Skin of body (tissue), 2 donors: ENCODE measurements around the gene ICAM4. TPM values are rescaled to one million over a fixed set of nuclear protein-coding genes. Genes with fewer than 3 reads are reported as not detected.

Source experiments
- DNase-seq: peaks from one replicate; lab custom pipeline; 2025; lab: John Stamatoyannopoulos, UW
- total RNA-seq: library from RNA; depleted of rRNA; stranded (reverse); fragments of >200 nt; gene quantifications from one replicate; pipeline ENCODE4 v1.2.3, GENCODE V29; 2014

The ICAM4 gene
- total RNA-seq, 1 donor from 2014 or later: 1.1 TPM

DNA sequence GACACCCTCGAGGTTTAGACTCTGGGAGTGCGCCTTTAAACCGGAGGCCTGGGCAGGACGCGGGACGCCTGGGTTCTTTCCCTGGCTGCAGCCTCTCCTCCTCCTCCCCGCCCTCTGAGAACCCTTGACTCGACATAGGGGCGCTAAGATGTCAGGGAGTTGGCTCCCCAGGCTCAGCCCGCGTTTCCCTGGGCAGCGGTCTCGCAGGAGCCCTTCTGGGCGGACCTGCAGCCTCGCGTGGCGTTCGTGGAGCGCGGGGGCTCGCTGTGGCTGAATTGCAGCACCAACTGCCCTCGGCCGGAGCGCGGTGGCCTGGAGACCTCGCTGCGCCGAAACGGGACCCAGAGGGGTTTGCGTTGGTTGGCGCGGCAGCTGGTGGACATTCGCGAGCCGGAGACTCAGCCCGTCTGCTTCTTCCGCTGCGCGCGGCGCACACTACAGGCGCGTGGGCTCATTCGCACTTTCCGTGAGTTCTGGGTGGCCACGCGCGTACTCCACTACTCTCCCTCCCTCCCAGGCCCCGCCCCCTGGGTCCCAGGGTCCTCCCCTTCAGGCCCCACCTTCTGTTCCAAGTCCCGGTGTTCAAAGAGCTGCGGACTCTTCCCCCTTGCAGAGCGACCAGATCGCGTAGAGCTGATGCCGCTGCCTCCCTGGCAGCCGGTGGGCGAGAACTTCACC is 4.3 kb downstream of the ICAM4 start:
- no peak for DNase-seq

GRCh38 chr19:10291554-10292205 is 4.9 kb downstream of the ICAM4 start:
- no peak for DNase-seq

DNA sequence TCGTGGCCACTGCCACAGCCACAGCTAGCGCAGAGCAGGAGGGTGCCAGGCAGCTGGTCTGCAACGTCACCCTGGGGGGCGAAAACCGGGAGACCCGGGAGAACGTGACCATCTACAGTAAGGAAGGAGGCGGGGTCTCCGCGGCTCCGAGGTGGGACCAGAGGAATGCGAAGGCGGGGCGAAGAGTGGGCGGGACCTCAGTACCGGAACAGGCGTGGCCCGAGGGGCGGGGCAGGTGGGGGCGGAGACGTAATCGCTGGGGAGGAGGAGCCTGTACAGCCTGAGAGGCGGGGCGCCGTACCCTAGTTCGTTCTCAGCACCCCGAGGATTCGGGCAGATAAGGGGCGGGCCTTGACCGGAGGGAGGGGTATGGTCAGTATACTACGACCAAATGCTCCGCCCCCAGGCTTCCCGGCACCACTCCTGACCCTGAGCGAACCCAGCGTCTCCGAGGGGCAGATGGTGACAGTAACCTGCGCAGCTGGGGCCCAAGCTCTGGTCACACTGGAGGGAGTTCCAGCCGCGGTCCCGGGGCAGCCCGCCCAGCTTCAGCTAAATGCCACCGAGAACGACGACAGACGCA is 5.5 kb downstream of the ICAM4 start:
- no peak for DNase-seq

DNA sequence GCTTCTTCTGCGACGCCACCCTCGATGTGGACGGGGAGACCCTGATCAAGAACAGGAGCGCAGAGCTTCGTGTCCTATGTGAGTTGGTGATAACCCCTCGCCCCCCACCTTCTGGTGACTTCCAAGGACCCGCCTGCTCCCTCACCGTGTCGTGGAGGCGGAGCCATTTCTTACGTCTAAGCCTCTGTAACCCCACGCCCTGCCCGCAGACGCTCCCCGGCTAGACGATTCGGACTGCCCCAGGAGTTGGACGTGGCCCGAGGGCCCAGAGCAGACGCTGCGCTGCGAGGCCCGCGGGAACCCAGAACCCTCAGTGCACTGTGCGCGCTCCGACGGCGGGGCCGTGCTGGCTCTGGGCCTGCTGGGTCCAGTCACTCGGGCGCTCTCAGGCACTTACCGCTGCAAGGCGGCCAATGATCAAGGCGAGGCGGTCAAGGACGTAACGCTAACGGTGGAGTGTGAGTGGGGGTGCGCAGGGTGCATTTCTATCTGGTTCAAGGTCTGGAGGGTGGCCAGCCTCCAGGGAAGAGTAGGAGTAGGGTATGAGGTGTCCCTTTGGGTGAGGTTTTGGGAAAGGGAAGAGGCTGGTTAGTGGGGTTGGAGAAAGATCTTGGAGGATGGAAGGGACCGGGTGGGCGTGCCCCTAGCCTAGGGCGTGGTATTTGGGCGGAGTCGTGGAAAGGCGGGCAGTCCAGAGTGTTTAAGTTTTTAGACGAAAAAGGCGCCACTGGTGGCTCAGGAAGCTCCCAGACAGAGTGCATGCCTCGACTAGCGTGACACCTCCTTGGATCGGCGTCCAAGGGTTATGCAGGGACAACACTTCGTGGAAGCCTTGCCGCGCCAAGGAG is 6.3 kb downstream of the ICAM4 start:
- DNase-seq: no peak

GRCh38 chr19:10293637-10294367 is 7.0 kb downstream of the ICAM4 start:
- DNase-seq: no peak

DNA sequence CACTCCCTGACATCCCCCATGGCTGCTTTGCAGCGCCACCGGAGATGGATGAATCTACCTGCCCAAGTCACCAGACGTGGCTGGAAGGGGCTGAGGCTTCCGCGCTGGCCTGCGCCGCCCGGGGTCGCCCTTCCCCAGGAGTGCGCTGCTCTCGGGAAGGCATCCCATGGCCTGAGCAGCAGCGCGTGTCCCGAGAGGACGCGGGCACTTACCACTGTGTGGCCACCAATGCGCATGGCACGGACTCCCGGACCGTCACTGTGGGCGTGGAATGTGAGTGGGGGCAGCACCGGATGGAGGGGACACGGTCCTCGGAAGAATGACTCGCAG is 7.6 kb downstream of the ICAM4 start:
- DNase-seq: no peak

- no peak for DNase-seq
Observed at GRCh38 chr19:10295305-10295846, 8.6 kb downstream of the ICAM4 start.

DNA sequence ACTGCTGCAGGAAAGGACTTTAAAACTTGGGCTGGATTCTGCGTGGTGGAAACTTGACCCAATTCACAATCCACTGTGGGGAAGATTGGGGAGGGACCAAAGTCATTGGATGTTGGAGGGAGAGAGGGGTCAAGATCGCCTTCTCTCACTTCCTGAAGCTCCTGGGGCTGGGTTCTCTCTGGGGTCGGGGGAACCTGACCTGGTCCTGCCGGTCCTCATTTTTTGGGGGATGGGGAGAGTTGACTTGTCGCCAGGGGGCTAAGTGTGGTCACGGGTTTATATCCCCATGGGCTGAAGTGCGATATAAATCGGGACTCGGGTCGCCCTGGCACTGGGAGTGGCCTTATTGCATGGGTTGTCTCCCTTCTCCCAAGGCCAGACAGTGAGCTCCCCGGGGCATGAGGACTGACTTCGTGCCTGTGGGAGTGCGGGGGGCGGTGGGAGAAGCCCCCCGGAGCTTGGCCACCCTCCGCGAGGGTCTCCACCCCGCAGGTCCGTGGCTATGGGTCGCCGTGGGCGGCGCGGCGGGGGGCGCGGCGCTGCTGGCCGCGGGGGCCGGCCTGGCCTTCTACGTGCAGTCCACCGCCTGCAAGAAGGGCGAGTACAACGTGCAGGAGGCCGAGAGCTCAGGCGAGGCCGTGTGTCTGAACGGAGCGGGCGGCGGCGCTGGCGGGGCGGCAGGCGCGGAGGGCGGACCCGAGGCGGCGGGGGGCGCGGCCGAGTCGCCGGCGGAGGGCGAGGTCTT is 9.3 kb downstream of the ICAM4 start:
- no peak for DNase-seq

DNA sequence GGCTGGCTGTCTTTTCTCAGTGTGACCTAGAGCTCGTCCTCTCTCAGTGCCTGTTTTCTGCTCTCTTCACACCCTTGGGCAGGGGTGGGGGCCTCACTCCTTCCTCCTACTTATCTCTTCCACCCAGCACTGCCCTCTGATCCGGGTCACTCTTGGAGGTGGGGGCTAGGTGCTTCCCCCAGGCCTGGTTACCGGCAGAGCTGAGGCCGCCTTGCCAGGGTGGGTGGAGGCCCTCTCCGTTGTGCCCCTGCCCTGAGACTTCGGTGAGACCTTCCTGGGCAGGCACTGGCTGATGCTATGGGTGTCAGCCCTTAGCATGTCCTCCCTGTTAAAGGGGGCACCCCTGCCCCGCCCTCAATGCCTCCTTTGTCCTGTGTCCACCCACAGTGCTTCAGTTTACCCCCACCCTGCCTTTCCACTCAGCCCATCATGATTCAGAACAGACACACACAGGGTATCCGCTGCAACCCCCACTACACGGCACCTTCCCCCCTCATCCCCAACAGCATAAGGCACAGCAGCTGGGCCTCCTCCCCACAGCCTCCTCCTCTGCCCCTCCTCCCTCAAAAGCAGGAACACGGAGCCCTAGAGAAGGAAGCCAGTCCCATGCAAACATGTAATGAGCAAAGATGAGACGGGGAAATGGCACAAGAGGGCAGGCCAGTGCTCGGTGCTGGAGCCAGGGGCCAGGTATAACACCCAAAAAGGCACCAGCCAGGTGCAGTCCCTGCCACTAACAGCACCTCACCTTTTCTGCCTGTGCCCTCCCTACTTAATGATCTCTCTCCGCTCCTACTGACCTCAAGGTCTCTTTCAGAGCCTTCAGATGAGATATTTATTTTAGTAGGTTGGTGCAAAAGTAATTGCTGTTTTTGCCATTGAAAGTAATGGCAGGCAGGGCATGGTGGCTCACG is 13.0 kb downstream of the ICAM4 start:
- DNase-seq: no peak

DNA sequence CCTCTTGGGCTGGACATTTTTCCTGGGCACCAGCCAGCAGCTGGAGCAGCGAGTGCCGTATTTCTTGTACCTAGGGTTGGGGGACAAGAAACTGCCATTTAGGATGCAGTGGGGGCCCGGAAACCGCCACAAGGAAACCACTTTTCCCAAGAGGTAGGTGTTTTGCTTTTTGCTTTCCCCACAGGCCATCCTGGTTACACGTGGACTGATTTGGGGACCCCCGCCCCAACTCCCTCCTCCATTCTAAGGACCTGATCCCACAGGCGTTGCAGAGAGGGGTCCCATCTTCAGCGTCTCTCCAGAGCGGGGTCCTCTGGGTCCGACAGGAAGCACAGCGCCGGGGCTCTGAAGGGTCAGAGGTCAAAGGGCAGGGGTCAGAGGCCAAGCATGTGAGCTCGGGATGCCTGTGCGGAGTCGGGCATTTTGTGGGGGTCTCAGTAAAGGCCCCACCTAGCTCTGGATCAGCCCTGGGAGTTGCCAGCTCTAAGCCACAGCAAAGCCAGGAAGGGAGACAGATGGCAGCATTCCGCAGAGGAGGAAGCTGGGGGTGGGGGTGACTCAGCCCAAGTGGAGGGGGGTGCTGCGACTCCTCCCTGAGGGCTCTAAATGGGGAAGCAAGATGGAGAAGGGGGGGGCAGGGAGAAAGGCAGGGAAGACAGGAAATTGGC is 18.5 kb downstream of the ICAM4 start:
- DNase-seq: no peak

DNA sequence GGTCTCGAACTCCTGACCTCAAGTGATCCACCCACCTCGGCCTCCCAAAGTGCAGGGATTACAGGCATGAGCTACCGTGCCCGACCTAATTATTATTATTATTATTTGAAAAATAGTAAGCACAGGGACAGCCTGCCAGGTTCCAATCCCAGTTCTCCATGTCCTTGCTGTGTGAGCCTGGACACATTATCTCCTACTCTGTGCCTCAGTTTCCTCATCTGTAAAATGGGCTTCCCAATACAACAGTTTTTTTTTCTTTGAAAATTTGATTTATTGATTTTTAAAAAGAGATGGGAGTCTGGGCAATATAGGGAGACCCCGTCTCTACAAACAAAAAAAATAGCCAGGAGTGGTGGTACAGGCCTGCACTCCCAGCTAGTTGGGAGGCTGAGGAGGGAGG is 19.6 kb downstream of the ICAM4 start:
- no peak for DNase-seq

GRCh38 chr19:10309423-10309822 is 22.7 kb downstream of the ICAM4 start, which contains the start of gene ZGLP1:
Gene ZGLP1 (minus strand): TSS chr19:10309815.
- no peak for DNase-seq

- peak; percentile 53 for DNase-seq
Observed at GRCh38 chr19:10315335-10316214, 28.8 kb downstream of the ICAM4 start, which contains the start of gene FDX2. Gene FDX2 (minus strand): TSS chr19:10316015. CDS start chr19:10315996, 19 bp downstream.

GRCh38 chr19:10316229-10317044 is 29.7 kb downstream of the ICAM4 start:
- no peak for DNase-seq

- no peak for DNase-seq
Observed at GRCh38 chr19:10317045-10317856, 30.5 kb downstream of the ICAM4 start.
